ENCODE results near the gene TACR2.
"Not testable (repeated sequence)": the region's sequence is repeated elsewhere in the genome, so short reads cannot be mapped to it uniquely, and the experiment has no call there.

Gene TACR2

DNA sequence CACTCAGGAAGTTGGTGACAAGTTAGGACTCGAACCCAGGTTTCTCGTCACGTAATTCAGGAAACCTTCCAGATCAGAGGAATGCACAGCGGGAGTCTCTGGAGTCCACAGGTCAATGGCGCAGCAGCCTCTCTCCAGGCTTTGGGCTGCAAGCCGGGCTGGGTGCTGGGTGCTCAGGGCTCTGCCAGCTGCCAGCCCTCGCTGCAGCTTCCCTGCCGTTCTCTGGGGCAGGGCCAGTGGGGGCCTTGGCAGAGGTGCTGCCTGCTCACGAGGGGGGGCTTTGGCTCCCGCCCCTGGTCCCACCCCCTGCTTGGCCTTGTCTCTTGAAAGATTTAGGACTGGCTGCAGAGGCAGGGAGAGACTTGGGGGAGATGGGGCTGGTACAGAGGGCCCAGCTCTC is at the start of gene TACR2:
Gene TACR2, minus strand, starts transcription at position 224 of the 400 bp plus-strand sequence. CDS start 595 bp downstream, outside the sequence.
- no peak for DNase-seq

DNA sequence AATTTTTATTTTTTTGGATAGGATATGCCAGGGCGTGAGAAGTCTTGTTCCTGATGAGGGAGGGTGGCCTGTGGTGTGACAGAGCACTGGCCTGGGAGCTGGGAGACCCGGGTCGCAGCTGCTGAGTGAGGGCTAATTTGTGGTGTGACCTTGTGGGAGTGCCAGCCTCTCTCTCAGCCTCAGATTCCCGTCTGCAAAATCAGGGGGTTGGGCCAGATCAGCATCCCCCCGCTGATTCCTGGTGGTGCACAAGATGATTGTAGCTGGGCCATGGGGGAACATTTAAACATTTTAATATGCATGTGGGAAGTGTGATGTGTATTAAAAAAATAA is 49.4 kb upstream of the TACR2 start:
- no peak for DNase-seq

DNA sequence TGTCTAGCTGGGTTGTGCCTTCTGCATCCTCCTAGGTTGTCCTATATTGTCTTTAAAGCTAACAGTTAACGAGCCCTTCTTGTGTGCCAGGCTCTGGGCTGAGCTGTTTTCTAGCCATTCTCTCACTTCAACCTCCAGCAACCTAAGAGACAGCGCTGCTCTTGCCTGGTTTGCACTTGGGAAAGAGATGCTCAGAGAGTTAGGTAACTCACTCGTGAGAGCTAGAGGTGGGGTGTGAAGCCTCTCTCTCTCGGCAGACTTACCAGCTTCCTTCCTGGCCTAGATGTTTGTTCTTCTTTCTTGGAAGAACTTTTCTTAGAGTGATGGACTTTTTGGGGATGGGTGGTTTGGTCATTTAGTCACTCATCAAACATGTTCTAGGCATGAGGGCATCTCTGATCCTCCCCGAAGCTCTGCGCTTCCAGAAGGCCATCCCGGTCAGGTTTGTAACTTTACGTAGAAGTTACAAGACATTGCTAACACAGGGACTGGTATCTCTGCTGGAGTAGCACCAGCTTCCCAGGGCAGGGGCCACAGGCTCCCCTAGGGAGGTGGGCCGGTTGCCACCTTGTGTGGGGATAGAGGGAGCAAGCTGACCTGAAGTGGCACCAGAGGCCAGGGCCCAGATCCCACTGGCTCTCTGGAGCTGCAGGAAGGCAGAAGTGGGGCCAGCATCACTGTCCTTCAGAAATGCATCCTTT is 48.9 kb upstream of the TACR2 start:
- peak in 1 of 2 donors; percentile 18 for DNase-seq

DNA sequence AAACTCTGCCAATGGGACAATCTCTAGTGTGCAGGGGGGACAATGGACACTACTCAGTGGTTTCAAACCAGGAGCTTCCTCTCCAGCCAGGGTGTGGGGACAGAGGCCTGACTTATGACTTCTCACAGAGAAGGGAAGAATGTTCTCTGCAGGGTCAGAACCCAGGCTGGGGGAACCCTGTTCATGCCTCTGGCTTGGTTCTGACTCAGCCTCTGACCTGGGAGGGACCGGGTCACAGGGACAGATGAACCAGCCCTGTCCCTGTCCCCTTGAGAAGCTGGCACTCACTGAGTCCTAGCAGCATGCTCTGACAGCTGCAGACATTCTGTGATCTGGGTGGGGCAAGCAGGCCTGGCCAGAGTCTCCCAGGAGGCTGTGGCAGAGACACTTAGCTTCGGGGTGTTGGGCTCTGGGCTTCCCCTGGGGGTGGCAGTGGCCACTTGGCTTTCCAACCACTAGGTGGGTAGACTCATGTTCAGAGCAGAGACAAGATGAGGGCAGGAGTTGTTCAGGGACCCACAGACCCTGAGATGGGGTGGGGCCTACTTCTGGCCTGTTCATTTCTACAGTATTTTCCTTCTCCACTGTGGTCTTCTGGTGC is 48.2 kb upstream of the TACR2 start:
- peak in 1 of 2 donors; percentile 27 for DNase-seq

DNA sequence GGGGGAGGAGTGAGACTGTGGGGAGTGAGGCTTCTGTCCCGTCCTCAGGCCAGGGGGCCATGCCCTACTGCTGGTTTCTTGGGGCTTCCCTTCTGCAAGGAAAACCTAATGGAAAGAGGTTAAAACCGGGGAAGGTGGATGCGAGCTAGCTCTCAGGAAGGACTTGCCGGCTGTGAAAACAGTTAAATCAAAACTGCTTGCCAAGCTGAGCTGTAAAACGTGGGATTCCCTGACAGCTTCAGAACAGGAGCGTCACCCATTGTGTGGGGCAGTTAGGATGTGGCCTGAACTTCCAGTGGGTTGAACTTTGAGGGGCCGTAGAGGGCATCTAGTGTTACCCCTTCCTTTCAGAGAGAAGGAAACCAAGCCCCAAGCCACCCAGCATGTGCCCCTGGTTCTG is 47.7 kb upstream of the TACR2 start:
- DNase-seq, result no peak

DNA sequence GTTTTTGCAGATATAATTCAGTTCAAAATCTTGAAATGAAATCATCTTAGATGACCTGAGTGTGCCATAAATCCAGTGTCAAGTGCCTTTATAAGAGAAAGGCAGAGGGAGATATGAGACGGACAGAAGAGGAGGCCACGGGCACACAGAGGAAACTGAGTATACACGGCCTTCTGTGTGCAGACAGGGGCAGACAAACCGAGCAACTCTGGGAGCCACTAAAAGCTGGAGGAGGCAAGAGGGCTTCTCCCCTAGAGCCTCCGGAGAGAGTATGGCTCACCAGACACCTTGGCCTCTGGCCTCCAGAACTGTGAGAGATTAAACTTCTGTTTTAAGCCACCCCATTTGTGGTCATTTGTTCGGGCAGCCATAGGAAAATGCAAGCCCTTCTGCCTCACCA is 47.2 kb upstream of the TACR2 start:
- DNase-seq, result no peak

DNA sequence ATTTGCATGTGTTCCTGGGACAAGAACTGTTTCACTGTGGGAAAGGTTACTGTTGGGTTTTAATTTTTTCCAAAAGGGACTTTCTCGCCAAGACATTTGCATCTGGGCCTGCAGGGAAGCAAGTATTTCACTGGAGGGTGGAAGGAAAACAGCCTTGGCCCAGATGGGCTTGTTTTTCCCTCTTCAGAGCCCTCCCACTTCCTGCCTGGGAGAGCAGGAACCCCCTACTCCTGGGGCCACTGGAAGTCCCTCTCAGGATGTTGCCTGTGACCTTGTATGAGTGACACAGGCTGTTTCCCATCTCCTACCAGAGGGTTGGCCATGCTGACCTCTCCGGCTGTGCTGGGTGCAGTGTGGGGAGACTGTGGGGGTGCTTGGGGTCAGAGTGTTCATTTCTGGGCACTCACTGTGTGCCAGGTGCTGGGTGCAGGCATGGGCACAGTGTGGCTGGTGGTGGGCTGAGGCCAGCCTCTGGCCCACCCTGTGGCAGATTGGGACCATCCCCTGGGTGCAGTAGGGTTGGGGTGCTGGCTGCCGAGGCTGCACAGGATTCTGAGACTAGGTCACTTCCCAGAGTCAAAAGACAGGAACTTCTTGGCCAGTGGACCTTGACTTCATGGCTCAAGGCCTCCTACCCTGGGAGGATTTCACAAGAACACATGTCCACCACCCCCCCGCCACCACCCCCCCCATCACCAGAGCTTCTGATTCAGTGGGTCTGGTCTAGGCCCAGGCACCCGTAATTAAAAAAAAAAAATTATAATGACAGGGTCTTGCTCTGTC is 44.7 kb upstream of the TACR2 start:
- DNase-seq, result no peak

DNA sequence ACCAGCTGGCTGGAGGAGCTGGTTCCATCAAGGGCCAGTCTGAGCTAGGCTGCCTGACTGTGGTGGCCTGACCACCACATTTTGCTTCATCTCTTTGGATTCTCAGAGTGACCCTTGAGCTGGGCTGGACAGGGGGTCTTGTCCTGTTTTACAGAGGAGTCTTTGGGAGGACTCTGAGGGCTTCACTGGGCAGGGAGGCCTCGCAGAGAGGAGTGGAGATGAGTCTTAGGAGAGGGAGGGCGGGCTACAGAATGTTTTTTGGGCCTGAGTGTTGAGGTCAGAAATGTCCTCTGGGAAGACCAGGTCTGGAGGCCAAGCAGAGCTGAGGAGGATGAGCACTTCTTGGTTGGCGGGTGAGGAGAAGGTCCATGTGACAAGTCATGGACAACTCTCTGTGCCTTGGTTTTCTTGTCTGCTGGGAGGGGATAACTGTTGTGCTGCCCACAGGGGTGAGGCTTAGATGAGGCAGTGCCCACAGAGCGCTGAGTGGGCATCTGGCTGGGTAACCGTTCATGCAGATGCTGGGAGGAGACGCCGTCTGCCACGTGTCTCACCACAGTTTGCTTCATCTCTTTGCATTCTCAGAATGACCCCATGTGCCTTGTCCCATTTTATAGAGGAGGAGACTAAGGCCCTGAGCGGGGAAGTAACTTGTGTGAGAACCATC is 44.0 kb upstream of the TACR2 start:
- no peak for DNase-seq

DNA sequence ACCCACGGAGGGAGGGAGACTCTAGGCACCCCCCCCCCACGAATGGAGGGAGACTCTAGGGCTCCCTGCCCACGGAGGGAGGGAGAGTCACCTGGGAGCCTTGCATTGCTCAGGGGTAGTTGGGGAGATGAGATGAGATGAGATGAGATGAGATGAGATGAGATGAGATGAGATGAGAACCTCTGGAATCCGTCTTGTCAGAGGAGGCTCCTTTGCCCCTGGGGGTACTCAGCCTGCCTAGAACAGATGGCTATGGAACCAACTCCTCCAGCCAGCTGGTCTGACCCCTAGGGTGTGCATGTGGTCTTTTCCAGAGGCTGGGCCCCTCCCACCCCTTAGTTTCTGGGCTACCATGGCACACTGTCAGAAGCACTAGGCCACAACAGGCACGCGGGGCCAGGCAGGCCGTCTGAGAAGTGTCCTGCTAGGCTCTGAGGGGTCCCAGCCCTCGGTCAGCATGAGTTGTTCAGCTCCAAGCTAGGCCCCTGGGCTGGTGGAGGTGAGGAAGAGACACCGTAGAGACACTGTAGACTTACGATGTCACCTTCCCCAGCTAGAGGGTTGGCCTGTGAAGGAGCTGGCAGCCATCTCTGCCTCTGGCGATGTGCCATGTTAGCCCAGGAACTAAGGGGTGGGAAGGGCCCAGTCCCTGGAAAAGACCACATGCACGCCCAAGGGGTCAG is 43.3 kb upstream of the TACR2 start:
- DNase-seq, result no peak

DNA sequence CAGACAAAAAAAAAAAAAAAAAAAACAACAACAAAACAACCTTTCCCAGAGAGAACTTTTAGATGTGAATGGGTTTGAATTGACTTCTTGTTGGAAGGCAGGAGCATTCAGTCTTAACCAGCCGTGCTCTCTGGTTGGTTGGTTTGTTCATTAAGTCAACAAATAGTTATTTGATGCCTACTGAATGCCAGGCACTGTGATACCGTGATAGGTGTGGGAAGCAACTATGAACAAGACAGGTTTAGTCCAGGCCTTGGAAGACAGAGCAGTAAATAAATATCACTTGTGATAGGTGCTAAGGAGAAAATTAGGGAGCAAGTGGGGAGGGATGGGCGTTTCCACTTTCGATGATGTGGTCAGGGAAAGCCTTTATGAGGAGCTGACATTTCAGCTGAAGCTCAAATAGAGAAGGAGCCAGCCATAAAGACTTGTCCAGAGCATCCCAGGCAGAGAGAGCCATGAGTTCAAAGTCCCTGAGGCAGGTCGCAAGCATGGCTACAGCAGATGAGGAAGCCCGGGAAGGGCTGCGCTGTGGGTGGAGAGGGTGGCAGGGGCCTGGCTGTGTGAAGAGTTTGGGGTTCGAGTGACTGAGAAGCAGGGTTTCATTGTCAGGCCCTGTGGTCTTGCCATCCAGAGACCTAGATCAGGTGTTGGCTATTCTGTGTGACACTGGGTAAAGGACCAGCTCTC is 42.5 kb upstream of the TACR2 start:
- DNase-seq, result no peak

DNA sequence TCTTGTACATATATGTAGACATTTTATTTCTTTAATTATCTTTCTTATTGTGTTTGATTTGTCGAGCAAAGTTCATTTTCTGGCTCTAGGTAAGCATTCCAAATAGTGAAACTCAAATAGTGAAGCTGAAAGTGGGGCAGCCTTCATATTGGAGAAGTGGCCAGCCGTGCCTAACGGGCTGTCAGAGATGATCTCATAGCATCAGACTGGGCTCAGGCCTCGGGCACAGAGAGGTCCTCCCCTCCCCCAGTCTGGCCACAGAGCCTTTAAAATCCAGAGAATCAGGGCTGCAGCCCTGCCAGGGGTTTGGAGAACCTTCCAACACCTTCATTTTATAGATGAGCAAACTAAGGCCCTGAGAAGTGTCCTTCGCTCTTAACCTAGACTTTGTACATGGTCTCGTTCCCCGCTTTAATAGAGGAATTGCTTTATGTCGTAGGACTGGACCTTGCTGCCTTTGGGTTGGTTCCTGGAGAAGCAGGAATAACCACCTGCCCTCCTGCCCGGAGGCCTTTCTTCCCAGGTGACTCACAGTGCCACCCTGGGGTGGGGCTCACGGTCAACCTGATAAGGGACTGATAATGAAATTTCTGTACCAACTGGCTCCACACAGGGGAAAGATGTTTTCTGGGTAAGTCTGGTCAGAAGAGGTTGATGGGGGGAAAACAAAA is 41.8 kb upstream of the TACR2 start:
- DNase-seq, result no peak

DNA sequence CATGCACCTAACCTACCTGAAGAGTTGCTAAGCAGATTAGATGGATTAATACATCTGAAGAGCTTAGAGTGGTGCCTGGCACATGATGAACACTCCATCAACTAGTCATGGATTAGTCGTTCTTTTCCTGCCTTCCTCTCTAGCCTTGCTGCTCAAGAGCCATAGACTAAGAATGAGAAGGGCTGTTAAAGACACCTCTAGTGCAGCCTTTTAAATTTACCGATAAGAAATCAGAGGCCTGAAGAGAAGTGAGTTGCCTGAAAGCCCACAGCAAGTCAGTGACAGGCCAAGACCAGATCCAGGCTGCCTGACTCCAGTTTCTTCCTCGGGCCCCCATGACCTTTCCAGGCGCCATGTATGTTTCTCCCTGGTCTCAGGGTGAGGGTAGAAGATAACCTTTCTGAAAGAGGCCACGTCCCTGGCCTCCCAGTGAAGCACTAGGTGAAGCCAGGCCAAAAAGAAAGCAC is 41.1 kb upstream of the TACR2 start:
- DNase-seq, result no peak

DNA sequence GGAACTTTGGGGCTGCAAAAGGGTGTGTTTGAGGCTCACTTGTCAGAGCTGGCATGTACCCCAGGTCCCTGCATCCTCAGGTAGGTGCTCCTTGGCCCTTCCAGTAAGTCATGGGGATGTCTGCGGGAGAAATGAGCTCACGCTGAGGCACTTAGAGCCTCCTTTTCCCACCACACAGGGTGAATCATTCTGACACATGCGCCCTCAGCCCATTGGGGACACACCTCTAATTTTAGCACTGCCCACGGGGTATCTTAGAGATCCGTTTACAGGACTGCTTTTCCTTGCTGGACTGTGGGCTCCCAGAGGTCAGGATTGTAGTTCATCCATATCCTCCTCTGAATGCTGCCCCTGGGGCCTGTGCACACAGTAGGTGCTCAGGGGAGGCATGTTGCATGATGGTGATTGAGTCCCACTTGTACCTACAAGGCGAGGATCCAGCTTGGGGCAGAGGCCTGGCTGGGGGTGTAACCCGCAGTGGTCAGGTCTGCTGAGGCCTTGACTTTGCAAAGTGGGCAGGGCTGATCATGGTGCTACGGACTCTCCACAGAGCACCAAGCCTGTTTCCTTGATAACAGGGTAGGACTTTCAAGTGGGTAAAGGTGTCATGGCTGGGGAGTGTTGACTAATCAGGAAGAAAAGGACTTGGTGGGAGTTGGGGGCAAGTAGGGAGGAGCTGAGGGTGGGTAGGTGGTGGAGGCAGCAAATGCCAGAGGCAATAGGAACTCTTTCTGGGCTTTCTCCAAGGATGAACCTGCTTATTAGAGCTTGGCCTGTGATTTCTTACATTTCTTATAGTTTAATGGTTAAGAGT is 40.4 kb upstream of the TACR2 start:
- DNase-seq, result no peak

DNA sequence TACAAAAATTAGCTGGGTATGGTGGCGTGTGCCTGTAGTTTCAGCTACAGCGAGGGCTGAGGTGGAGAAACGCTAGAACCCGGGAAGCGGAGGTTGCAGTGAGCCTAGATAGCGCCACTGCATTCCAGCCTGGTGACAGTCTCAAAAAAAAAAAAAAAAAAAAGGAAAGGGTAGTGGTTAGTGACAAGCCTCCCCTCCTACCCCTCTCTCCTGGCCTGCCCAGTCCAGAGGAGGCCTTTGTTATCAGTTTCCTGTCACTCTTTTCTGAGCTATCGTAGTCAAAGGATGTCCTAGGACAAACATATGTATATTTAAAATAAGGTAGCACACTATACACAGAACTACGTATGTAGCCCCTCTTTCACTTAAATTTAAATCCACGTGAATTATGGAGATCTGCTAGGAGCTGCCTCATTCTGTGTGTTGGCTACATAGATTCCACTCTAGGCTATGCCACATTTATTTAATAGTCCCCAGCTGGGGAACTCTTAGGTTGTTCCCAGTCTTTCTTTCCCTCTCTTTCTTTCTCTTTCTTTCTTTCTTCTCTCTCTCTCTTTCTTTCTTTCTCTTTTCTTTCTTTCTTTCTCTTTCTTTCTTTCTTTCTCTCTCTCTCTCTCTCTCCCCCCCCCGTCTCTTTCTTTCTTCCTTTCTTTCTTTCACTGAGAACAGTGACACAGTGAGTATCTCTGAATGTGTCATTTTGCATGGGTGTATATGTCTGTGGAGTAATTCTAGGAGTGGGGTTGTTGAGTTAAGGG is 38.5 kb upstream of the TACR2 start:
- DNase-seq, result no peak

DNA sequence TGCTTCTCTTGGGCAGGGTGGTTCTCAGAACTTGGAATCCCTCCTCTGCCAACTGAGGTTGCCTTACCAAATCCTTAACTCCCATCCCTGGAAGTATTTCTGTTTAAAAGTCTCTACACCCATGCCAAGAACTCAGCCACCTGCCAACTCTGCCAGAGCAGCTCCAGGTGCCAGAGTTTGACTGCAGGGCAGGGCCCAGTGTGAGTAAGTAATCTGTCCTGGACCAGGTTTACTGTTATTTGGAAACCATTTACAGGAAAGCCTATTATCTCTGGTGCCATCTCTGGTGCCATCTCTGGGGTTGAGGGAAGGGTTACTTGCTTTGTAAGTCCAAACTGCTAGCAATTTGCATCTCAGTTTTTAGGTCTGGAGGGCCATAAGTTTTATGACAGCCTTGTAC is 37.1 kb upstream of the TACR2 start:
- no peak for DNase-seq

DNA sequence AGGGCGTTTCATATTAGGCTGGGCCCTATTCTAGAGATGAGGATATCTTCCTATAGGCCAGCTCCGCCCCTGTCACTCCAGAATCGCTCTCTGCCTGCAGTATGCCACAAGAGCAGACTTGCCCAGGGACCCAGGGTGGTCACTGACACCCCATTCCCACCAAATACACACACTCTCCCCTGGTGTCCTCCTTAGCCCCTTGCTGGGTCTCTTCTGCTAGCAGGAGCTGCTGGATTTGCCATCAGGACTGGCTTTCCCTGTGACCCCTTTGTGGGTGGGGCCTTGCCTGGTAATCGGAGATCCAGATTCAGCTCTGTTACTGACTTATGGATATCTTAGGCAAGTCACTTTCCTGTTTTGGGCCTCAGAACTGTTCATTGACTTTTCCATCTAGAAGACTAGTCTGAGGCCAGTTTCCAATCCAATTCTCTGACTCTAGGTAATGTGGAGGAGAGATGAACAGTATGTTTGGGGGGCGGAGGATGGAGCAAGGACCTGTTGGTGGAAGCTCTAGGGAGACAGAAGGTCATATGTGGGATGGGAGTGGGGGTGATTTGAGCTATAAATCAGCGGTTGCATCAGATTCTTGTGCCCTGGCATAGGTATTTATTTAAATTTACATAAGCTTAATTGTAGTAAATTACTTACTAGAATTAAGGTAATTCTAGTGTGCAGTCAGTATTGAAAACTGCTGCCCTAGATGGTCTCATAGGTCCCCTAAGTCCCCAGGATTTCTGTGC is 36.1 kb upstream of the TACR2 start:
- DNase-seq, result no peak

DNA sequence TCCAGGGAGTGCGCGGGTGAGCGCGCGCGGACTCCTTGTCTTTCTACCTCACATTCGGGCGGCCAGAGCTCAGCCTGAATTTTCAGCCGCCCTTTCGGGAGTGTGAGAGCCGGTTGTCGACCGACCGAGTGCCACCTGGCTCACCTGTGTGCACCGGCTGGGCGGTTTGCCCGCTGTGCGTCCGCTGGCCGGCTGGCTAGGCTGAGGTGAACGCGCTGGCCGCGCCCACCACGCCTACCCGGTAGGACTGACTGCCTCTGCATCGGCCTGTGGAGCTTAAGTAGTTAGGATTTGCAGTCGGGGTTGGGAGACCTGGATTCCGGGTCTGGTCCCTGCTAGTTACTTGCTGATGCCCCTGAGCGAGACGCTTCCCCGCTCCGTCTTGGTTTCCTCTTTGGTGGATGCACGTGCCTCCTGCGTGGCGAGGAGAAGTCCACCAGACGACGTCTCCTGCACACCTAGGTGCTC is 35.1 kb upstream of the TACR2 start:
- DNase-seq, result no peak

DNA sequence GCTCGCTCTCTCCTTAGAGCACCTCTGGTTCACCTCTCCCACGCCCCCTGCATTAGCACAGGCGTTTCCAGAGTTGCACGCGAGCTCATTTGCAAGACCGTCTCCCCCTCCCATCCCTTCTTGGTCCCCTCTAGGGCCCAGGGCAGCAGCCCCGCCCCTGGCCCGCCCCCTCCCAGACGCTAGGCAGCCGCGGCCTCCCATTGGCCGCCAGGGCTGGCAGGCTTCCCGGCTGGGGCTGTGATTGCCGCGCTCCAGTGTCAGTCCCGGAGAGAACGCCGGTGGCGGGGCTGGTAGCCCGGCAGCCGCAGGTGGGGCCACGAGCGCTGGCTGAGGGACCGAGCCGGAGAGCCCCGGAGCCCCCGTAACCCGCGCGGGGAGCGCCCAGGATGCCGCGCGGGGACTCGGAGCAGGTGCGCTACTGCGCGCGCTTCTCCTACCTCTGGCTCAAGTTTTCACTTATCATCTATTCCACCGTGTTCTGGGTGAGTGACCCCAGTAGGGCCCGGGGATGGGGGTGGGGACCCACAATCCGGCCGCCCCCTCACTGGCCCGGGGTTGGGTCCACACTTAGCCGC is 34.6 kb upstream of the TACR2 start, which contains the start of gene TSPAN15:
Gene TSPAN15, plus strand, starts transcription at position 257 of the 575 bp plus-strand sequence. Its CDS starts 130 bp downstream, at position 387.
- DNase-seq, result peak; percentile 78 to 85

DNA sequence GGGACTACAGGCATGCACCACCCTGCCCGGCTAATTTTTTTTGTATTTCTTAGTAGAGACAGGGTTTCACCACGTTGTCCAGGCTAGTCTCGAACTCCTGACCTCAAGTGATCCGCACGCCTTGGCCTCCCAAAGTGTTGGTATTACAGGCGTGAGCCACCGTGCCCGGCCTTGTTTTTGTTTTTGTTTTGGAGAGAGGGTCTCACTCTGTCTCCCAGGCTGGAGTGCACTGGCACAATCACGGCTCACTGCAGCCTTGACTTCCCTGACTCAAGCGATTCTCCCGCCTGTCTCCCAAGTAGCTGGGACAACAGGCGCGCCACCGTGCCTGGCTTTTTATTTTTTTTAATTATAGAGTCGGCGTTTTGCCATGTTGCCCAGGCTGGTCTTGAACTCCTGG is 33.7 kb upstream of the TACR2 start:
- not testable (repeated sequence) for DNase-seq
